Stimulated activated naive CD4-positive, alpha-beta T cell treated with Interleukin-2 at 50 U/mL for 16 hours (primary cell): ENCODE data around the gene TRPT1.
"Not testable (repeated sequence)": the region's sequence is repeated elsewhere in the genome, so short reads cannot be mapped to it uniquely, and the experiment has no call there.

ENCODE experiments used
- DNase-seq: peaks from one replicate; lab custom pipeline; 2025; lab: John Stamatoyannopoulos, UW

Gene TRPT1

DNA sequence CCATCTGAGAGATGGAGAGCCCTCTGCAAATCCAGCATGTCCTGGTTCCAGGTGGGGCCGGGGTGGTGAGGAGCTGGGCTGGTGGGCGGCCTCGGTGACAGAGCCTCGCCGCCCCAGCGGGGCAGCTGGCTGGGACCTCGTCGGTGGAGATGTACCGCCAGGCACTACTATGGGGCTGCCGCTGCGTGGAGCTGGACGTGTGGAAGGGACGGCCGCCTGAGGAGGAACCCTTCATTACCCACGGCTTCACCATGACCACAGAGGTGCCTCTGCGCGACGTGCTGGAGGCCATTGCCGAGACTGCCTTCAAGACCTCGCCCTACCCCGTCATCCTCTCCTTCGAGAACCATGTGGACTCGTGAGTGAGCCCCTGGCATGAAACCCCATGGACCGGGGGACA is 32.4 kb upstream of the TRPT1 start:
- DNase-seq: no peak

DNA sequence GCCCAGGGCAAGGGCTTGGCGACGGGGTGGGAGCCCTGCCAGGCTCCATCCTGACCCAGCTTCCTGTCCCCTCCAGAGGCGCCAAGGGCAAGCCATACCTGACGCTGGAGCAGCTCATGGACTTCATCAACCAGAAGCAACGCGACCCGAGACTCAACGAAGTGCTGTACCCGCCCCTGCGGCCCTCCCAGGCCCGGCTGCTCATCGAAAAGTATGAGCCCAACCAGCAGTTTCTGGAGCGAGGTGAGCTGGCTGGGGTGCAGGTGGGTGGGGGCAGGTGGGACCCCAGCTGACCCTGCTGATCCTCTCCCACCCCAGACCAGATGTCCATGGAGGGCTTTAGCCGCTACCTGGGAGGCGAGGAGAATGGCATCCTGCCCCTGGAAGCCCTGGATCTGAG is 30.3 kb upstream of the TRPT1 start:
- DNase-seq: no peak

DNA sequence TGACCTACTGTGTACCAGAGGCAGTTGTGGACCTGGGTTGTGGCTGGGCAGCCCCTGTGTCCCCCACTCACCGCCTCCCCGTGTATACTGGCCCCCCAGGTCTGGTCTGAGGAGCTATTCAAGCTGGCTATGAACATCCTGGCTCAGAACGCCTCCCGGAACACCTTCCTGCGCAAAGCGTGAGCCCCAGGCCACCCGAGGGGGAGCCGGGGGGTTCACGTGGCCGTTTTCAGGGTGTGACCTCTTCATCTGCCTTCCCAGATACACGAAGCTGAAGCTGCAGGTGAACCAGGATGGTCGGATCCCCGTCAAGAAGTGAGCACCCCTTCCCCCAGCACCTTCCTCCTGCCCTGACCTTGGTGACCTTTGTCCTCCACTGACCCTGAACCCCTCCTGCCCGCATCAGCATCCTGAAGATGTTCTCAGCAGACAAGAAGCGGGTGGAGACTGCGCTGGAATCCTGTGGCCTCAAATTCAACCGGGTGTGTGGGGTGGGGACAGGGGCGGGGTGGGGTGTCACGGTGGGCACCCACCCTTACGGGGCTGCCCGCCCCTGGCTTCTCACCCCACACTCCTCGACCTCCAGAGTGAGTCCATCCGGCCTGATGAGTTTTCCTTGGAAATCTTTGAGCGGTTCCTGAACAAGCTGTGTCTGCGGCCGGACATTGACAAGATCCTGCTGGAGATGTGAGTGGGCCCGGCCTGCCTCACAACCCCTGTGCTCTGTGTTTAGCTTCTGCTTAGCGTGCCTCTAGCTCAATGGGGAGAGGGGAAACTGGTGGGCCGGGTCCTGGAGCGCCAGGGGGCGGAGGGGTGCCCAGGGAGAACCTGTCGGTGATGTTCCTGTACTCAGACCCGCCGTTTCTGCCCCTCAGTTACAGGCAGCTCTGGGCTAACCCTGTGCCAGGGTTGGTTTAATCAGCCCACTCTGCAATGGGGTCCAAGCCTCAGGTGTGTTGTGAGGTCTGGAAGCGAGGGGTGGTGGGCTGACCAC is 29.4 kb upstream of the TRPT1 start:
- no peak for DNase-seq

DNA sequence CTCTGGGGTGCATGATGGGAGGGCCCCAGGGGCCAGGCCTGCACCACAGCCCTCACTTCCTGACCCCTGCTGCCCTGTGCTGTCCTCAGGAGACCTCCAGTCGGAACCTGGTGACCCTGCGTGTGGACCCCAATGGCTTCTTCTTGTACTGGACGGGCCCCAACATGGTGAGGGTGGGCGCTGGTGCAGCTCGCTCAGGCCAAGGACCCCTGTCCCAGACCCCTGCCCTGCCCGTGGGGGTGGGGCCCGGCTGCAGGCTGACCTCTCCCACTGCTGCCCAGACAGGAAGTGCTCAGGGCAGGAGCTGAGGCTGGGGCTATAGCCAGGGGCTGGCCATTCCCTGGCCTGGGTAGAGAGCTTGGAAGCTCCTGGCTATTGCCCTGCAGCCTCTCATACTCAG is 28.3 kb upstream of the TRPT1 start:
- DNase-seq: no peak

DNA sequence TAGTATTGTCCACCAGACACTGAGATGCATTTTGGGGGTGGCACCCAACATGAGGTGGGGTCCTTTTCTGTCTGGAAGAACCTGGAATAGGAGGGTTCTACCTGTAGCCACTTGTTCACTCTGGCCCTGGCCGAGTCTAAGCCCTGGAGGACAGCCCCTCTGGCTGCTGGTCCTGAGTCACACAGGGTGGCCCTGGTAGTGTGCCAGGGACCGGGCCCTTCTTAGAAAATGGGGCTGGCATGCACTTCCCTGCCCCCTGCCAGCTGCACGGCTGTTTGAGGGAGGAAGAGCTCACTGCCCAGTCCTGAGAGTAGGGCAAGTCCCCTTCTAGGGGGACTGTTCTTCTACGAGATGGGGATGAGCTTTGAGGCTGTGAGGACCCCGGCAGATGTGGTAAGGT is 27.5 kb upstream of the TRPT1 start:
- no peak for DNase-seq

DNA sequence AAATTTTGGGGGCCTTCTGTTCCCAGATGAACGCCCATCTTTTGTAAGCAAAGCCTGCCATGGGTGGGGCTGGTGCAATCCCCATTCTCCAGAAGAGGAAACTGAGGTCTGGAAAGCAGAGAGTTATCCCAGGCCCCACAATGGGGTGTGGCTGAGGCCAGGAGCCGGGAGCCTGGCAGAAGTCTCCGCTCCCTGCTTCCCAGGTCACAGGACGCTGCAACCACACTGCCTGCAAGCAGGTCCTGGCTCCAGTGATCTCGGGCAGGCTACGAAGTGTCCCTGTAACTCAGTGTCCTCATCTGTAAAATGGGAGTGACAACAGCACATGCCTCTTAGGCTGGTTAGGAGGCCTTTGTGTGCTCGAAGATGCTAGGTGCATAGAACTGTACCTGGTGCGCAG is 27.1 kb upstream of the TRPT1 start:
- no peak for DNase-seq

DNA sequence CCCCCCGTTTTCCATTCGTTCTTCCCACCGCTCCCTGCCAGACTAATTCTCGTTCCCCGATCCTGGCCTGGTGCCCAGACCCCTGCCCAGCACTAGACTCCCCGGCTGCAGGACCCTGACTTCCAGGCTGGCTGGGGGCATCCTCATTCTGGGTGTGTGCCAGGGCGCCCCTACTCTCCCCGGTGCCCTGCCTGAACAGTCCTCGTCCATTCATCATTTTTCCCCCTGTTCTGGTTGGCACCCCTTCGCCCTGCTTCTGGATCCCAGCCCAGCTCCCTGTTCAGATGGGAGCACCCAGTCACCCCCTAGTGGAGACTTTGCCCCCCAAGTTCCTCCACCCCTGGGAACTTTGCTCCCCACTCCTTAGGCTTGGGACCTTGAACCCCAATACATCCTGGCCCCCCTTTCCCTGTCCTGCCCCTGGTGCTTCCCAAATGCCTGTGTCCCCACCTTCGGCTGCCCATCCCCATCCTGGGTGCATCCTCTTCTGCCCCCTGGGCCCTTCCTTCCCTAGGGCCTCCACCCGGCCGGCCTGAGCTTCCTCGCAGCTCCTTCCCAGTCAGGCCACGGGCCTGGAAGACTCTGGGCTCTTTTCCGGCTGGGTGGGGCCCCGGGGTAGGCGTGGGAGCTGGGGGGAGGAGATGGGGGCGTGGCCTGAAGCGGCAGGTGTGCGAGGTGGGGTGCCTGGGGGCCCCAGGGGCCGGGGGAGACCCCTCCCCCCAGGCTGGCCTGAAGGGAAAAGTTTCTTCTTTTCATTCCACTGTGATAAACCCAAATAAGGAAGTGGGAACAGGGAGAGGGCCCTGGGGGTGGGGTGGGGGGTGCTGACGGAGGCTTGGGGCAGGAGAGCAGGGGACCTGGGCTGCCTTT is 26.3 kb upstream of the TRPT1 start:
- DNase-seq: no peak

DNA sequence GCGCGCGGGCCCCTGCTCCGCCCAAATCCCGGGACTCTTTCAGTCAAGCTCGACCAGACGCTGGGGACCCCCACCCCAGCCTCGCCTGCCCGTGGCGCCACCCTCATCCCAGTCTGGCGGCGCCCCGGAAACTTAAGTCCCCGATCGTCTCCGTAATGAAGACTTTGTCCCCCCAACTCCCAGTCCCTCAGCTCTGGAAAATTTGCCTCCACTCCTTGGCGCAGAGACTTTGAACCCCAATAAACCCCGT is 25.7 kb upstream of the TRPT1 start:
- DNase-seq: no peak

DNA sequence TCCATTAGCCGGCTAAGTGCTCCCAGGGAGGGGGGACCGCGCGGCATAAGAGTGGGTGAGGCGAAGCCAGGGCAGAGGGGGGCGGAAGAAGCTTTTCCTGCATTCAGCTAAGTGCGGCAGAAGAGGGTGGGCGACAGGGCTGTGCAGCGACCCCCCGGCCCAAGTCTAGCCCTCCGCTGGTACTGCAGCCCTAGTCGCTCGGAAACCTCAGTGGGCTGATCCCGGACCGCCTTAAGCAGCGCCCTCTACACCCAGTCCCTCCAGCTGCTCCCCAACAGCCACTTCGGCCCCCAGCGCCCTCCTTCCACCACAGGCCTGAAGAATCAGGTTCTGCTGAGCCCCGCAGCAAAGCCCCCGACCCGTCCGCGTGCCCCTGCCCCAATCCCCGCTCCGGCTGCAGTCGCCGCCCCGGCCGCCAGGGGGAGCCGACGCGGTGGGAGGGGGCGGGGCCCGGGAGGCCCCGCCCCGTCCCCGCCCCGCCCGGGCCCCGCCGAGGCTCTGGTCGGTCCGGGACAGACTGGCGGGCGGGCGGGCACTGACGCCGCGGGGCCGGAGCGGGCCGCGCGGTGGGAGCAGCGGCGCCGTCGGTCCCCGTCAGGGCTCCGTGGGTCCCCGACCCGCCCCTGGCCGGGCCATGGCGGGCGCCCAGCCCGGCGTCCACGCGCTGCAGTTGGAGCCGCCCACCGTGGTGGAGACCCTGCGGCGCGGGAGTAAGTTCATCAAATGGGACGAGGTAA is 25.2 kb upstream of the TRPT1 start, which contains the start of gene PLCB3:
TSS of gene PLCB3 (plus strand) at position 515 of the 737 bp plus-strand sequence. CDS start at position 635, 120 bp downstream.
- peak; percentile 35 for DNase-seq

DNA sequence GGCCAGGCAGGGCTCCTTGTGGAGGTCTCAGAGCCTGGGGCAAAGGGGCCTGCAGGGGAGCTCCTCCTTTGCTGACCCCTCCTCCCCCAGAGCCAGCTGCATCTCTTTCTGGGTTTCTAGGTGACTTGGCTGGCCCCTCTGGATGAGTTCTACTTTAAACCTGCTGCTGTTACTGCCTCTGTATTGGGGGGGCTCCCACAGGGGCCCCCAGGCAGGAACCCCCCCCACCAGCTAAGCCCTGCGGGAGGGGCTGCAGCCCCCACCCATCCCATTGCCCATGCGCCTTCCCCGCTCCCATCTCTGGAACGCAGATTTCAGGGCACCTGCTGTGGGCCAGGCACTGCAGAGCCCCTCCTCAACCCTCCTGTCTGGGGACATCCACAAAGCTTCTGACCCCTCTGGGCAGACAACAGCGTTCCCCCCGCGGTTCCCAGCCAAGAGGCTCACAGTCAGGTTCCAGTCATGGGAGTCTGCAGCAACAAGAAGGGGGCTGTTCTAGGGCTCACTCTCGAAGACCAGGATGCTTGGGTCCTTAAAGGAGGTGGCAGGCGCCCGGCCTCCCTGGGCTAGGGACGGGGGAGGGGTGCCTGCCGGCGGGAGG is 24.5 kb upstream of the TRPT1 start:
- DNase-seq: no peak

DNA sequence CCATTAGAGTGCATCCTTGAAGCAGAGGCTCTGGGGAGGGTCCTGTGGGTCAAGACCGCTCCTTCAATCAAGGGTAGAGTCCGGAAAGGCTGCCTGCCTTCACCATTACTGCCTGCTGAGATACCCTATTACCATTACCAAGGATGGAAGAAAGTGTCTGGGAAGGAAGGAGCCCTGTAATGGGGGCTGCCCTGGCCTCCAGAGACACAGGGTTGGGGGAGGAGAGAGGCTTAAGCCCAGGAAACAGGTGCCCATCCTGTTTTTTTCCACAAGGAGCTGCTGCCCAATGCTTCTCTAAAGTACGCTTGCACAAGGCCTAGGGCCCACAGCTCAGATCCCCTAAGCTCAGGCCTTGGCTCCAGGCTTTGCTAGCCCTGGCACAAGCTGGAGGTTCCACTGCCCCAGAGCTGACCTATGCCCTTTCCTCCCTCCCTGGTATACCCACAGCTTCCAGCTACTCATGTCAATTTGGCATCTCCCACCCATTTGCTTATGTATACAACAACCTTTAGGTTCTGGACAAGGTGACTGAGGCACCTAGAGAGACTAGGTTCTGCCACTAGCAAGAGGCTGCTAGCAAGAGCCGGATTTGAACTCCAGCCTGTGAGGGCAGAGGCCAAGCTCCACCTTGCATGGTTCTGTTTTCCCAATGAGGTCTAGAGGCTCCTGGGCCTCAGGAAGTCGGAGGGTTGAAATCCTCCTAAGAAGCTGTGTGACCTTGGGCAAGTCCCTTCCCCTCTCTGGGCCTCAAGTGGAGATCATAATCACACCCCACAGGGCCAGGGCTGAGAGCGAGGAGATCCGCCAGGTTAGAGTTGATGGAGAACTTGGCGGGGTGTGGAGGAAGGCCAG is 23.8 kb upstream of the TRPT1 start:
- no peak for DNase-seq

DNA sequence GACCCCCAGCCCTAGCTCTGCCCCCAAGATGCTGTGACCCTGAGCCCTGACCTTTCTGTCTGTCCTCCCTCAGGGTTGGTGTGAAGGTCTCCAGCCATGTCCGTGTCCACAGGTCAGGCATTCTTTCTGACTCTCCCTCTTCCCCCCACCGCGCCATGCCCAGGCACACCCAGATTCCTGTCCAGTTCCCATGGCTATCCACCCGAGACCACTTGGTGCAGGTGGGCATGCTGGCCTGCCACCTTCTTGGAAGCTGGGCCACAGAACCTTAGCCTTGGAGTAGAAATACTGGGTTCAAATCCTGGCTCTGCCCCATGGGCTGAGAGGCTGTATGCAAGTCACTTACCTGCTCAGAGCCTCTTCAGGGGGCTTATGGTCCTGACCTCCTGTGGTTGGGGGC is 23.1 kb upstream of the TRPT1 start:
- no peak for DNase-seq

DNA sequence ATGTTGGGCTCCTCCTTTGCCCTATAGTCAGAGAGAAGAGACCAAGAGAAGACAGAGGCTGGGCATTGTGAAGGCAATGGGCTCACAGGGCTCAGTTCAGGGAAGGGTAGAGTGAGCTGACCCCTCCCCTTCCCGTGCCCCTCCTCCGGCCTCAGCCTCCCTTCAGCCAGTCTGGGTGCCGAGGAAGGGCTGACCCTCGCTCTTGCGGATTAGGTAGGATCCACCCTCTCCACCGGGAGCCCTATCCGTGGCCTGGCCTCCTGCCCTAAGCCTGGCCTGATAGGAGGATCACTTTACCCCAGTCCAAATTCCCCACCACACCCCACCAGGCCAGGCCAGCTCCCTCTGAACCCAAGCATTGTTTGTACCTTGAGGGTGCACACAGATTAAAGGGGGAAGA is 22.6 kb upstream of the TRPT1 start:
- no peak for DNase-seq

DNA sequence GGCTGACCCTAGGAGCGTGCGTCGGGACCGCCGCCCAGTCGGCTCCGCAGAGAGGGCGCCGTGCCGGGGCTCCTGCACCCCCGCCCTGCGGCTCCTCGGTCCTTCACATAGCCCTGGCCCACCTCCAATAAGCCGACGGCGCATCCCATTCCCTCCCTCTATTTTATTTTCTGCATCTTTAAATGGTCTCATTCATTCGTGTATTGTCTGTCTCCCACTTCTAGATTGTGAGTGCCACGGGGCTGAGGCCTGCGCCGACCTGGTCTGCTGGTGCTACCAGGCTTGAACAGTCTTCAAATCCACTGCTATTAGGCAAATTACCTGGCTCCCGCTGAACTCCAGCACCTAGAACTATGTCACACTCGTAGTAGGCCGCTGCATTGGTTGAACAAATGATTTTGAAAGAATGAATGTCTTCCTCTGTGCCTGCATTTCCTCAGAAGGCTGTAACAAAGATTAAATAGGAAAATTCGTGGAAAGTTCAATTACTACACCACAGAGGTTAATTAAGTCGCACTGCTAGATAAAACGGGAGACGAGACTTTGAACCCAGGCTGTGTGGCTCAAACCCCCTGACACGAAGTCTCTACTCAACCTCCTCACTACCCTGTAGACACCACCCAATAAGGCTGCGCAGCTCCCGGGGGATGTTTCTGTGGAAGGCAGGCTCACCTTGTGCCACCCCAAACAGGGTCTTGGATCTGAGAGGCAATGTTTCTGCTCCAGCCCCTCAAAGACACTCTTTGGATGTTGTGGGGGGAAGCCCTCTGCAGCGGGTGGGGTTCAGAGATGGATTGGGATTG is 21.9 kb upstream of the TRPT1 start:
- DNase-seq: no peak

DNA sequence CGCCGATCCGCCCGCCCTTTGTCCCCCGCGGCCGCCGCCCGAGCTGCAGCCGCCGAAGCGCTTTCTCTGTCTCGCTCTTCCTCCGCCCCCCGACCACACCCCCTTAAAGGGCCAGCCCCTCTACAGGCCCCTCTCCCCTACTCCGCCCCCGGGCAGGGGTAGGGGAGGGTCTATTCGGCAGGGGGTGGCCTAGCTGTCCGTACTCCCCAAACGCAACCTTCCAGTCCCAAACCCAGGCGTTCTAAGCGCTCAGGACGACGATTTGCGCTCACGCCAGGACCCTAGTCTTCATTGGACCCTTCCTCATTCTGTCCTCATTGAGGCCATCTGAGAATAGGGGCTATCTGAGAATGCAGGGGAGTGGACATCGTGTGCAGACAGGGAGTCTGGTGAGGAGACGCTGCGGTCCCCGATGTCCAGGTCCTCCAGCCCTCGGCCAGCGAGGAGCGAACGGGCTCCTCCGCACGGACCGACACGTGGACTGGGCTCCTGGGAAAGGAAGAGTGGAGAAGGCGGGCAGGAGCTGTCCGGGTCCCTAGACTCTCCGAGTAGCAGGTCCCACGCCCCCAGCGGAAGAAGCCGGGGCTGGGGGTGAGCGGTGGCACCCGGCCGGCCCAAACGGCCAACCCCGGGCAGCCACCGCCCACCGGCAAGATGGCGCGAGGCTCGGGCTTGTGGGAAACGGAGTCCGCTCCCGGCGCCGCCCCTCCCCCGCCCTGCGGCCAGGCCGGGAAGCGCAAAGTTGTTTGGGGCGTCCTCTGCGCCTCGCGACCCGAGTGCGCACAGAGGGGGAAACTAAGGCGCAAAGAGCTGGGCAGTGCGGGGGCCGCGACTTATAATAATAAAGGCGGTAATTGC is 21.1 kb upstream of the TRPT1 start, which contains the start of gene PPP1R14B:
TSS of gene PPP1R14B (minus strand) at position 73 of the 858 bp plus-strand sequence. CDS start 270 bp downstream, outside the sequence.
- peak; percentile 86 for DNase-seq

DNA sequence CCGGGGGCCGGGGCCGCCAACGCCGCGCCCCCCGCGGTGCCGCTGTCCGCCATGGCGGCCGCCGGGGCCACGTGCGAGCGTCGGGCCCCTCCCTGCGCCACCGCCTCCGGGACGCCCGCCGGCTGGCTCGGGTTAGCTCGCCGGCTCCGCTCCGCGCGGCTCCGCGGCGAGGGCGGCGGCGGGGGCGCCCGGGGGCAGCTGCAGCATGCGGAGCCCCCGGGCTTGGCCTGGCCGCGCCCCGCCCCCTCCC is 20.6 kb upstream of the TRPT1 start:
- not testable (repeated sequence) for DNase-seq

DNA sequence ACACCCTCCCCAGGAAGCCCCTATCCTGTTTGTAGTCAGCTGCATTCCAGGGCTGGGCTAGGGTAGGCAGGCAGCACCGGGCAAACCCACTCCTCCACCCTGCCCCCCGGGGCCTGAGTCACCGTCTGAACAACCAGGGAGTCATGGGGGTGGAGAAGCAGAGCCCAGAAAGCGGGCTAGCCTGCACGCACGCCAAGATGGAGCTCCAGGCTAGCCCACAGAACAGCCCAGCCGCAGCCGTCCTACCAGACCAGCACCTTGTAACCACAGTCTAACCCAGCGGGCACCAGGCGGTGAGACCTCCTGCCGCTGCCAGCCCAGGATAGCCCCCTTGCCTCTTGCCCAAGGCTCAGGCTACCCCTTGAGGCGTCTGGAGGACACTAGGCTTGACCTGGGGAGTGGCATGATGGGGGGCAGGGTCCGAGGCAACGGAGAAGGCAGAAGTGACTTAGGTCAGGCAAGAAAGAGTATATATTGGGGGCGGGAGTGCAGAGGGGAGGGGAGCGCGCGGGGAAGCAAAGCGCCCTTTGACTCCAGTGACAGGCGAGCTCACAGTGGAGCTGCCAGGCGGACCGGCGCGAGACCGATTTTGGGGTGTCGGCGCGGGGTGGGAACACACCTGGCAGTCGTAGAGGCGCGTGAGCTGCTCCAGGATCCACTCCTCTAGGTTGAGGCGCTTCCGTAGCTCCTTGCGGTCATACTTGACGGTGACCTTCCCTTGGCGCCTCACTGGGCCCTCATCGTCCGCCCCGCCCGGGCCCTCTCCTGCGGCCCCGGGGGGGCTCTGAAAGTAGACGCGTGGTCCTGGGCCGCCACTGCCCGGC is 20.0 kb upstream of the TRPT1 start:
- DNase-seq: peak; percentile 80

DNA sequence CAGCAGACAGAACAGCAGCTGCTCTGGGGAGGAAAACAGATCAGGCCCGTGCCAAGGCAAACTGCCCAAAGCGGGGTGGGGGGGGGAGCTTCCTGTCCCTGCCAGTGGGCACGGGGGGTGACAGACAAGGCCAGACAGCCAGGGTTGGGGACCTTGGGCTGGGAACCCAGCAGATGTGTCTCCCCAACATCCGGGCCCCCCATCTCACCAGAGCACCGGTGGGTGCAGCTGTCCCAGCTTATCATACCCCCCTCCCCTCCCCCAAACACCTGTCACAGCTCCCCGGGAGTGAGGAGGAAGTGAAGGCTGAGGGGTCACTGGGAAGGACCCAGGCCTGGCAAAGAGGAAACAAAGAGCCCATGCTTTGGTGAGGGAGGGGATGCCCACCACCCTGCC is 19.4 kb upstream of the TRPT1 start:
- no peak for DNase-seq

DNA sequence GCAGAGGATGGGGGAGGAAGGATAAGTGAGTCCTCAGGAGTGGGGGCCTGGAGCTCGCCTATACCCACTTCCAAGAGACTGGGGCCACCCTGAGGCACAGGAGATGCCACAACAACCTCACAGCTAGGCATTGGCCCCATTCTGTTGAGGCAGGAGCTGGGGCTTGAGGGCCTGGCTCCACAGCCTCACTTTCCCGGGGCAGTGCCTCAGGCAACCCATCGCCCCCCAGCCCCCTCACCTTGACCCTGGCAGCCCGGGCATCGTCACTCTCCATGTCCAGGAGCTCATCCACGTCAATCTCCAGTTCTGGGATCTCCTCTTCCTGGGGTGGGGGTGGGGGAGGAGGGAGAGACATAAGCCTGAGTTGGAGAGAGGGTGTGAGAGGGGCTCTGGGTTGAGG is 19.0 kb upstream of the TRPT1 start:
- no peak for DNase-seq
